Measurements from ENCODE around the gene SNPH. TPM values are rescaled to one million over a fixed set of nuclear protein-coding genes. Genes with fewer than 3 reads are reported as not detected.

Gene SNPH
- total and polyA plus RNA-seq, 2 experiments from 2014 or later = 5.7 to 11.2 TPM

DNA sequence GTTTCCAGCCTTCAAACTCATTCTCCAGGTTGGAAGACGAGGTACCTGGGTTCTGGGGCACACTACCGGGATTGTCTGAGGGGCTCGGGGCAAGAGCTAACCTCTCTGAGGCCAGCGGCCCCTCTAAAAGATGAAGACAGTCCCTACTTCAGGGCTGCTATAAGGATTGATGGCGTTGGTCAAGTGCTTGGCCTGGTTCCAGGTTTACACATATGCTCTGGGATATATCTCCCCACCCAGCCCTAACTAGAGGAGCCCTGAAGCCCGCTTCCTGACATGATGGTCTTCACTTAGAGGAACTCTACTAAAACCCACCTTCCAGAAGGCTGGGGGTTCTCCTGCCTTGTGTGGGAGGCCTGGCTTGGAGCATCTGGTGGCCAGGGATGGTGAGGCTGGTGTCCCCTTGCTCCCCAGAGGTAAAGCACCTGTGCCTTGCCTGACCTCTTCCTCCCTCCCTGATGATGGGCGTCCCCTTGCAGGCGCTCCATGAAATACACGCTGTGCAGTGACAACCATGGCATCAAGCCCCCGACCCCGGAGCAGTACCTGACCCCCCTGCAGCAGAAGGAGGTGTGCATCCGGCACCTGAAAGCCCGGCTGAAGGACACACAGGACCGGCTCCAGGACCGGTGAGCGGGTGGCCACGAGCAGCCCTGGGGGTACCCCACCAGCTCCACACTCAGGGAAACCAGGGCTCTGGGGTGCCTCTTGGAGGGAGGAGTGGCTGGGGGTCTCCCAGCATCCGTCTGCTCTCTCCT lies 34.2 kb downstream of the SNPH start:
- peaks cover 7% of the 10 kb centered on the region; the same call in 1 of the 2 replicates for H3K4me1 ChIP-seq (ENCODE audit: insufficient read depth)
- H3K27me3 ChIP-seq (replicated peaks; ENCODE audit: insufficient read depth) = no peaks in the 10 kb centered on the region
- H3K9me2 ChIP-seq (ENCODE audit: insufficient read depth) = no peaks in the 10 kb centered on the region
- DNase-seq = no peak
- no peaks in the 10 kb centered on the region for H3K79me2 ChIP-seq (ENCODE audit: insufficient read depth)
- no peaks in the 10 kb centered on the region for H3F3A ChIP-seq (ENCODE audit: insufficient read depth)
- no peaks in the 10 kb centered on the region for H4K20me1 ChIP-seq (ENCODE audit: insufficient read depth)
- WGBS, 2 experiments (ENCODE audit: low coverage in 1 of 2, low lambda C conversion rate in 2 of 2, missing lambda C conversion rate in 2 of 2) = 94 to 97% methylated on average over 15 to 18 of the region's 18 CpGs
- H3K9me3 ChIP-seq (ENCODE audit: low read depth) = no peaks in the 10 kb centered on the region
- in situ Hi-C loops (cut with MboI) = no loop called here
- H3K9ac ChIP-seq = no peak overlapping the region
- 0 out of 2 replicates have a peak overlapping the region, but pooled peaks have one; percentile 39 for H2AFZ ChIP-seq
- no peak overlapping the region for H3K27ac ChIP-seq
- H3K4me3 ChIP-seq = no peak overlapping the region
- H3K4me2 ChIP-seq (ENCODE audit: unreplicated experiment) = no peak overlapping the region
- no peaks in the 10 kb centered on the region; the same call in 1 of the 2 replicates for H3K36me3 ChIP-seq (ENCODE audit: low read depth)
- TF ChIP-seq EZH2 (IDR thresholded peaks at IDR 0.05; ENCODE audit: insufficient read depth, poor library complexity, severe bottlenecking) (no peak), EZH2phosphoT487 (IDR thresholded peaks at IDR 0.05; ENCODE audit: insufficient read depth, low read depth) (no peak)

DNA sequence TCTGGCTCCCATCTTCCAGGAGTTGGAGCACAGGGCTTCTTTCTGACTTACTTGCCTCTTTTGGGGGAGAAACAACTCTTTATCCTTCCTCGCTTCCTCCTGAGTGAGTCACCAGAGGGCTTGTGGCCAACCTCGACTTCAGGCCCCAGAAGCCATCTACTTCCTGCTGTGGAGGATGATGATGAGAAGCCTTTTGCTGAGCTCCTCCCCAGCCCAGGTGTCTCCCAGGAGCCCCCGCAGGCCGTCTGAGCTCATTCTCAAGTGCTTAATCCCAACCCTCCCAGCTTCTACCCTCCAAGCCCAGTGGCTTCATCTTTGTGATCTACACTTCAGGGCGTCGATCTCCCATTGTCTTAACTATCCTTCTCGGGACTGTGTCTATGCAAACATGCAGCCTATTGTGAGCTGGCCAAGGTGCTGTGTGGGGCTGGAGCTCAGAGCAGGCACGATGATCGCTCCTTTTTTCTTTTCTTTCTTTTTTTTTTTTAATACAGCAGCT lies 35.0 kb downstream of the SNPH start:
- in situ Hi-C loops (cut with MboI) = no loop called here
- DNase-seq = peak; percentile 68

DNA sequence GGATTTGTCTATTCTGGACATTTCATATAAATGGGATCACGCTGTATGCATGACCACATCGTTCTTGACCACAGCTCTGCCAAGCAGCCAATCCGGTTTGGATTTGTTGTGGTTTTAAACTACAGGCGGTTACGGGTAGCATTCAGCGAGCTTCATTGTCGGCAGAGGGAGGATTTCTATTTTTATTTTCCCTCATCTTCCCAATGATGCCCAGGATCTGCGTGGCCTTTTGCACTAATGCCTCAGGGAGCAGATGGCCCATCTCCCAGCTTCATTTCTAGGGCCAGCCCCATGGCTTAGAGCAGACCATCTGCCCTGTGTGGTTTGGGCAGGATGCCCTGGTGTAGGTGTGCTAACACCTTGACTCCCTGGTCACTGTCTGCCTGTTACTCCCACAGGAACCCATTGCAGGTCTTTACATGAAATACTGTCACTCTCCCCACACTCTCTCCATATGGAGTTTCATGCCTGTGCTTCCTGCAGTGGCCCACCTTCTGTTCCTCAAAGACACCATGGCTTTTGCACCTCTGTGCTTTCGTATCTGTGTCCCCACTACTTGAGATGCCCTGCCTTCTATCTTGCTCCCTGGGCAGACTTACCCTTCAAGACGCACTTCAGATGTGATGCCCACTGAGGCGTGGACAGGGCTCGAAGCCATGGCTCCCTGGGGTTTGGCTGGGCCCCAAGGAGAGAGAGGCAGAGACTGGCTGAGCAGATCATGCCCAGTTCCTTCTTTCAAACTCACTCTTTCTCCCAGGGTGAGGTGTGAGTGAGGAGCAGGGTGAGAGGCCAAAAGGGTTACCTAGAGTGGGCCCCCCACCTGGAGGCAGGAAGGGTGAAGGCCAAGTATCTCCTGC lies 36.8 kb downstream of the SNPH start:
- no peak overlapping the region for H2AFZ ChIP-seq
- H3K9me2 ChIP-seq (ENCODE audit: insufficient read depth) = no peaks in the 10 kb centered on the region
- TF ChIP-seq EZH2 (IDR thresholded peaks at IDR 0.05; ENCODE audit: insufficient read depth, poor library complexity, severe bottlenecking) (no peak), EZH2phosphoT487 (IDR thresholded peaks at IDR 0.05; ENCODE audit: insufficient read depth, low read depth) (no peak)
- no peaks in the 10 kb centered on the region for H3K36me3 ChIP-seq (ENCODE audit: low read depth)
- no peak overlapping the region for H3K4me3 ChIP-seq
- no peaks in the 10 kb centered on the region for H3K79me2 ChIP-seq (ENCODE audit: insufficient read depth)
- no peak for DNase-seq
- no peaks in the 10 kb centered on the region for H3K27me3 ChIP-seq (replicated peaks; ENCODE audit: insufficient read depth)
- peaks cover 7% of the 10 kb centered on the region; the same call in 1 of the 2 replicates for H3K4me1 ChIP-seq (ENCODE audit: insufficient read depth)
- no peaks in the 10 kb centered on the region for H4K20me1 ChIP-seq (ENCODE audit: insufficient read depth)
- H3K9ac ChIP-seq = no peak overlapping the region
- H3F3A ChIP-seq (ENCODE audit: insufficient read depth) = no peaks in the 10 kb centered on the region
- in situ Hi-C loops (cut with MboI) = no loop called here
- WGBS, 2 experiments (ENCODE audit: low coverage in 1 of 2, low lambda C conversion rate in 2 of 2, missing lambda C conversion rate in 2 of 2) = 90 to 91% methylated on average over 12 of the region's 12 CpGs
- no peak overlapping the region for H3K4me2 ChIP-seq (ENCODE audit: unreplicated experiment)
- no peaks in the 10 kb centered on the region for H3K9me3 ChIP-seq (ENCODE audit: low read depth)
- H3K27ac ChIP-seq = no peak overlapping the region

More for the DNA sequence above, 35.0 kb downstream of the SNPH start:
- Histone ChIP-seq H3K27ac (no peak overlapping the region), H3K9me3 (ENCODE audit: low read depth) (no peaks in the 10 kb centered on the region), H3K9ac (no peak overlapping the region), H4K20me1 (ENCODE audit: insufficient read depth) (no peaks in the 10 kb centered on the region), H3K4me2 (ENCODE audit: unreplicated experiment) (no peak overlapping the region), H3K36me3 (ENCODE audit: low read depth) (no peaks in the 10 kb centered on the region; the same call in 1 of the 2 replicates), H3K4me3 (no peak overlapping the region), H3K4me1 (ENCODE audit: insufficient read depth) (peaks cover 7% of the 10 kb centered on the region; the same call in 1 of the 2 replicates), H3K27me3 (replicated peaks; ENCODE audit: insufficient read depth) (no peaks in the 10 kb centered on the region), H3F3A (ENCODE audit: insufficient read depth) (no peaks in the 10 kb centered on the region), H3K79me2 (ENCODE audit: insufficient read depth) (no peaks in the 10 kb centered on the region), H2AFZ (0 out of 2 replicates have a peak overlapping the region, but pooled peaks have one; percentile 39), H3K9me2 (ENCODE audit: insufficient read depth) (no peaks in the 10 kb centered on the region)
- WGBS, 2 experiments (ENCODE audit: low coverage in 1 of 2, low lambda C conversion rate in 2 of 2, missing lambda C conversion rate in 2 of 2) = 67 to 68% methylated on average over 9 of the region's 9 CpGs
- TF ChIP-seq EZH2phosphoT487 (IDR thresholded peaks at IDR 0.05; ENCODE audit: insufficient read depth, low read depth) = no peak
- no peak for TF ChIP-seq EZH2 (IDR thresholded peaks at IDR 0.05; ENCODE audit: insufficient read depth, poor library complexity, severe bottlenecking)

Measured in GM23248 (cell line).